SK-N-SH (cell line): ENCODE results near the gene SERPIND1. TPM values are rescaled to one million over a fixed set of nuclear protein-coding genes. Genes with fewer than 3 reads are reported as not detected.

Experiments
- CTCF ChIA-PET: fragments of 300-600, 350-600 bp; formaldehyde crosslinking; extraction: SDS; loops from one replicate; lab custom pipeline; 2021; lab: Yijun Ruan, JAX
- POLR2A ChIA-PET: fragments of 350-600 bp; sonication (Branson Sonifier 250); formaldehyde crosslinking; extraction: SDS; loops from one replicate; lab custom pipeline; 2020; ENCODE audit warnings: antibody characterized with exemption, inconsistent platforms; lab: Yijun Ruan, JAX
- DNase-seq: peaks from one replicate; pipeline ENCODE4 v3.0.0; 2012
- H2AFZ ChIP-seq: fragments of 200-600 bp; sonication (generic); 2 replicates; pipeline ENCODE4 v1.8.1; 2016; ENCODE audit warnings: antibody characterized with exemption, mild to moderate bottlenecking, low read depth
- H3F3A ChIP-seq: fragments of 200-600 bp; sonication (generic); replicated peaks from 2 replicates; pipeline ENCODE3; 2016; ENCODE audit warnings: antibody characterized with exemption, mild to moderate bottlenecking; ENCODE audit not compliant: insufficient read depth
- H3K27ac ChIP-seq, 2 experiments: fragments of 200-500 bp in 1 of 2; fragments of 200-600 bp in 1 of 2; sonication (Bioruptor generic) in 1 of 2; sonication (generic), shearing (Covaris generic) in 1 of 2; 2 replicates each; pipeline versions ENCODE4 v1.5.1 to v1.6.1; 2014 to 2016; ENCODE audit warnings: low read depth in 2 of 2, inconsistent platforms in 1 of 2, low read length in 1 of 2, mild to moderate bottlenecking in 1 of 2, mixed read lengths in 1 of 2
- H3K27me3 ChIP-seq: fragments of 200-600 bp; sonication (generic), shearing (Covaris generic); 2 replicates; pipeline ENCODE4 v1.6.1; 2016; ENCODE audit warnings: mixed run types; ENCODE audit not compliant: insufficient read depth
- H3K36me3 ChIP-seq, 2 experiments: fragments of 200-500 bp in 1 of 2; fragments of 200-600 bp in 1 of 2; sonication (Bioruptor generic) in 1 of 2; sonication (generic) in 1 of 2; replicated peaks in 1 of 2; 2 replicates each; pipeline versions ENCODE3 to v1.5.1; 2014 to 2016; ENCODE audit warnings: low read length in 1 of 2, mild to moderate bottlenecking in 1 of 2; ENCODE audit not compliant: insufficient read depth in 2 of 2, control insufficient read depth in 1 of 2
- H3K4me1 ChIP-seq, 2 experiments: fragments of 200-500 bp in 1 of 2; fragments of 200-600 bp in 1 of 2; sonication (Bioruptor generic) in 1 of 2; sonication (generic), shearing (Covaris generic) in 1 of 2; 2 replicates each; pipeline versions ENCODE4 v1.5.1 to v1.6.1; 2014 to 2016; ENCODE audit warnings: low read depth in 1 of 2, low read length in 1 of 2, mixed run types in 1 of 2; ENCODE audit not compliant: insufficient read depth in 2 of 2, control insufficient read depth in 1 of 2
- H3K4me2 ChIP-seq: fragments of 200-600 bp; sonication (generic), shearing (Covaris generic); 2 replicates; pipeline ENCODE4 v1.6.1; 2017; ENCODE audit warnings: mixed run types
- H3K4me3 ChIP-seq, 2 experiments: fragments of 200-500 bp in 1 of 2; fragments of 200-600 bp in 1 of 2; sonication (Bioruptor generic) in 1 of 2; sonication (generic), shearing (Covaris generic) in 1 of 2; 2 replicates each; pipeline versions ENCODE4 v1.5.1 to v1.8.1; 2014 to 2016; ENCODE audit warnings: low read depth in 2 of 2, inconsistent platforms in 1 of 2, low read length in 1 of 2, mild to moderate bottlenecking in 1 of 2, mixed read lengths in 1 of 2, moderate library complexity in 1 of 2
- H3K79me2 ChIP-seq: fragments of 200-600 bp; sonication (generic); 2 replicates; pipeline ENCODE4 v1.8.1; 2017; ENCODE audit warnings: mild to moderate bottlenecking; ENCODE audit not compliant: insufficient read depth
- H3K9ac ChIP-seq: fragments of 200-600 bp; sonication (generic); 2 replicates; pipeline ENCODE4 v1.6.1; 2017; ENCODE audit warnings: mixed run types
- H3K9me2 ChIP-seq: fragments of 200-600 bp; sonication (generic); 2 replicates; pipeline ENCODE4 v1.6.1; 2017; ENCODE audit warnings: mixed run types
- H3K9me3 ChIP-seq: fragments of 200-600 bp; sonication (generic); 2 replicates; pipeline ENCODE4 v1.6.1; 2017; ENCODE audit warnings: mixed run types, mild to moderate bottlenecking, moderate library complexity
- H4K20me1 ChIP-seq: fragments of 200-600 bp; sonication (generic); 2 replicates; pipeline ENCODE4 v1.6.1; 2017; ENCODE audit warnings: mild to moderate bottlenecking, mixed run types; ENCODE audit not compliant: insufficient read depth
- CHD2 ChIP-seq: fragments of 150-350 bp; IDR thresholded peaks from 2 replicates; pipeline ENCODE4 v1.6.1; 2018; ENCODE audit warnings: low read length; ENCODE audit not compliant: partially characterized antibody
- GABPA ChIP-seq: IDR thresholded peaks from 2 replicates; pipeline ENCODE4 v1.4.0; 2012; ENCODE audit warnings: low read depth, mild to moderate bottlenecking
- GATA2 ChIP-seq: sonication (generic); formaldehyde crosslinking; IDR thresholded peaks from 2 replicates; pipeline ENCODE4 v1.5.0; 2020; ENCODE audit warnings: mild to moderate bottlenecking, missing genetic modification reagents
- IRF3 ChIP-seq: fragments of 150-350 bp; IDR thresholded peaks from 2 replicates; pipeline ENCODE4 v1.6.1; 2016; ENCODE audit warnings: mild to moderate bottlenecking, low read depth, low read length
- JUND ChIP-seq: IDR thresholded peaks from 2 replicates; pipeline ENCODE4 v1.4.0; 2012
- MAX ChIP-seq: IDR thresholded peaks from 2 replicates; pipeline ENCODE4 v1.4.0; 2012; ENCODE audit warnings: low read depth
- MEF2A ChIP-seq: IDR thresholded peaks from 2 replicates; pipeline ENCODE4 v1.4.0; 2012; ENCODE audit warnings: low read depth, borderline replicate concordance
- MXI1 ChIP-seq: IDR thresholded peaks from 2 replicates; pipeline ENCODE4 v1.6.1; 2012; ENCODE audit warnings: mild to moderate bottlenecking, low read depth, low read length, improper control_type of control experiment
- NFIC ChIP-seq: IDR thresholded peaks from 2 replicates; pipeline ENCODE4 v1.4.0; 2012; ENCODE audit warnings: borderline replicate concordance
- NRF1 ChIP-seq: IDR thresholded peaks from 2 replicates; pipeline ENCODE4 v1.6.1; 2012; ENCODE audit warnings: low read depth, mild to moderate bottlenecking, low read length
- POLR2AphosphoS5 ChIP-seq: IDR thresholded peaks from 2 replicates; pipeline ENCODE4 v1.6.1; 2012; ENCODE audit warnings: low read depth, low read length
- RAD21 ChIP-seq: IDR thresholded peaks from 2 replicates; pipeline ENCODE4 v1.6.1; 2012; ENCODE audit warnings: mild to moderate bottlenecking, low read length
- RFX5 ChIP-seq: IDR thresholded peaks from 2 replicates; pipeline ENCODE4 v1.6.1; 2012; ENCODE audit warnings: mild to moderate bottlenecking, improper control_type of control experiment, low read length
- SIN3A ChIP-seq: IDR thresholded peaks from 2 replicates; pipeline ENCODE4 v1.6.1; 2012; ENCODE audit warnings: low read depth, mild to moderate bottlenecking, low read length, moderate library complexity, borderline replicate concordance
- SMC3 ChIP-seq: IDR thresholded peaks from 2 replicates; pipeline ENCODE4 v1.6.1; 2012; ENCODE audit warnings: low read depth, low read length, improper control_type of control experiment
- TCF12 ChIP-seq: IDR thresholded peaks from 2 replicates; pipeline ENCODE4 v1.4.0; 2012
- WGBS: methylation state at CpG from one replicate; pipeline ENCODE4 v1.1.6; 2017; ENCODE audit warnings: low lambda C conversion rate; 5-methylcytosine and 5-hydroxymethylcytosine counted together
- polyA plus RNA-seq, 3 experiments: library from polyadenylated mRNA; depleted of rRNA; stranded (reverse); fragments of >200 nt; gene quantifications; 2 replicates each; pipeline ENCODE4 v1.2.3, GENCODE V29; 2012
- TF ChIP-seq, protein P1 (sequence below): IDR thresholded peaks from 2 replicates; pipeline ENCODE4; 2012
- TF ChIP-seq, protein P2 (sequence below): IDR thresholded peaks from 2 replicates; pipeline ENCODE4 v1.6.1; 2012; ENCODE audit warnings: mild to moderate bottlenecking, low read depth, low read length, moderate library complexity

Gene SERPIND1
- polyA plus RNA-seq, 1 of the 3 experiments (the other 2 are of a cell fraction) = not detected

GRCh38 chr22:20814221-20814808, 40.4 kb downstream of the SERPIND1 start:
- WGBS = 94% methylated on average over 5 of the region's 5 CpGs
- POLR2A ChIA-PET = no interaction called here
- Histone ChIP-seq H4K20me1 (no peaks in the 10 kb centered on the region), H3K4me1 (no peaks in the 10 kb centered on the region), H3K27ac (no peak overlapping the region), H3K4me3 (no peak overlapping the region), H3K79me2 (no peaks in the 10 kb centered on the region), H3K9me2 (no peaks in the 10 kb centered on the region), H3F3A (peaks cover 7% of the 10 kb centered on the region), H3K9ac (no peak overlapping the region), H3K36me3 (peaks cover 31 to 40% of the 10 kb centered on the region in 2 experiments), H3K4me2 (no peak overlapping the region), H2AFZ (no peak overlapping the region), H3K9me3 (no peaks in the 10 kb centered on the region), H3K27me3 (no peaks in the 10 kb centered on the region)
- TF ChIP-seq GATA2 (CRISPR knock-in tag) (no peak), POLR2AphosphoS5 (no peak), JUND (no peak), SMC3 (no peak), RAD21 (no peak), IRF3 (no peak), MEF2A (no peak), MXI1 (no peak), TCF12 (no peak), CHD2 (no peak), SIN3A (no peak), RFX5 (no peak), GABPA (no peak), NFIC (no peak), NRF1 (no peak), MAX (no peak)
- TF ChIP-seq, protein P1, sequence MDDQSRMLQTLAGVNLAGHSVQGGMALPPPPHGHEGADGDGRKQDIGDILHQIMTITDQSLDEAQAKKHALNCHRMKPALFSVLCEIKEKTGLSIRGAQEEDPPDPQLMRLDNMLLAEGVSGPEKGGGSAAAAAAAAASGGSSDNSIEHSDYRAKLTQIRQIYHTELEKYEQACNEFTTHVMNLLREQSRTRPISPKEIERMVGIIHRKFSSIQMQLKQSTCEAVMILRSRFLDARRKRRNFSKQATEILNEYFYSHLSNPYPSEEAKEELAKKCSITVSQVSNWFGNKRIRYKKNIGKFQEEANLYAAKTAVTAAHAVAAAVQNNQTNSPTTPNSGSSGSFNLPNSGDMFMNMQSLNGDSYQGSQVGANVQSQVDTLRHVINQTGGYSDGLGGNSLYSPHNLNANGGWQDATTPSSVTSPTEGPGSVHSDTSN = no peak
- TF ChIP-seq, protein P2, sequence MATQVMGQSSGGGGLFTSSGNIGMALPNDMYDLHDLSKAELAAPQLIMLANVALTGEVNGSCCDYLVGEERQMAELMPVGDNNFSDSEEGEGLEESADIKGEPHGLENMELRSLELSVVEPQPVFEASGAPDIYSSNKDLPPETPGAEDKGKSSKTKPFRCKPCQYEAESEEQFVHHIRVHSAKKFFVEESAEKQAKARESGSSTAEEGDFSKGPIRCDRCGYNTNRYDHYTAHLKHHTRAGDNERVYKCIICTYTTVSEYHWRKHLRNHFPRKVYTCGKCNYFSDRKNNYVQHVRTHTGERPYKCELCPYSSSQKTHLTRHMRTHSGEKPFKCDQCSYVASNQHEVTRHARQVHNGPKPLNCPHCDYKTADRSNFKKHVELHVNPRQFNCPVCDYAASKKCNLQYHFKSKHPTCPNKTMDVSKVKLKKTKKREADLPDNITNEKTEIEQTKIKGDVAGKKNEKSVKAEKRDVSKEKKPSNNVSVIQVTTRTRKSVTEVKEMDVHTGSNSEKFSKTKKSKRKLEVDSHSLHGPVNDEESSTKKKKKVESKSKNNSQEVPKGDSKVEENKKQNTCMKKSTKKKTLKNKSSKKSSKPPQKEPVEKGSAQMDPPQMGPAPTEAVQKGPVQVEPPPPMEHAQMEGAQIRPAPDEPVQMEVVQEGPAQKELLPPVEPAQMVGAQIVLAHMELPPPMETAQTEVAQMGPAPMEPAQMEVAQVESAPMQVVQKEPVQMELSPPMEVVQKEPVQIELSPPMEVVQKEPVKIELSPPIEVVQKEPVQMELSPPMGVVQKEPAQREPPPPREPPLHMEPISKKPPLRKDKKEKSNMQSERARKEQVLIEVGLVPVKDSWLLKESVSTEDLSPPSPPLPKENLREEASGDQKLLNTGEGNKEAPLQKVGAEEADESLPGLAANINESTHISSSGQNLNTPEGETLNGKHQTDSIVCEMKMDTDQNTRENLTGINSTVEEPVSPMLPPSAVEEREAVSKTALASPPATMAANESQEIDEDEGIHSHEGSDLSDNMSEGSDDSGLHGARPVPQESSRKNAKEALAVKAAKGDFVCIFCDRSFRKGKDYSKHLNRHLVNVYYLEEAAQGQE = no peak
- CTCF ChIA-PET = interaction anchor here (1.5 to 2.5 kb wide), 2 partner anchors 10 to 53 kb away, joined by 5 to 9 read pairs; no protein-coding TSS in a partner anchor
- no peak for DNase-seq
